Measurements from ENCODE around the gene OR5J2. TPM values are rescaled to one million over a fixed set of nuclear protein-coding genes. Genes with fewer than 3 reads are reported as not detected.
"Not testable (repeated sequence)": the region's sequence is repeated elsewhere in the genome, so short reads cannot be mapped to it uniquely, and the experiment has no call there.

Gene OR5J2
- total RNA-seq (not detected), polyA plus RNA-seq (ENCODE audit: insufficient read length in 2 of 2) (not detected)
- long read RNA-seq, donor 1 = 0 reads
- long read RNA-seq, donor 2 = 0 reads
- long read RNA-seq, donor 3 = 0 reads
- long read RNA-seq, donor 4 = 0 reads

GRCh38 chr11:56176318-56176717, at the start of gene OR5J2:
OR5J2 (plus strand) TSS chr11:56176618; CDS start chr11:56176618, 0 bp downstream.
- no peaks in the 10 kb centered on the region for H3K4me1 ChIP-seq (ENCODE audit: control insufficient read depth, insufficient read depth, low read length)
- H3K36me3 ChIP-seq (ENCODE audit: control insufficient read depth, insufficient read depth, low read length) = no peaks in the 10 kb centered on the region
- H3K9me3 ChIP-seq (ENCODE audit: control insufficient read depth, insufficient read depth, low read length) = peaks cover 4% of the 10 kb centered on the region
- no peak within 1 kb of the TSS for H3K4me3 ChIP-seq (ENCODE audit: low read depth, low read length)
- WGBS (ENCODE audit: insufficient coverage) = no CpG with 5 or more reads among the region's 1 CpG
- DNase-seq (ENCODE audit: low read depth in 4 of 6, low spot score in 6 of 6) = no peak
- H3K27me3 ChIP-seq (ENCODE audit: control insufficient read depth, insufficient read depth, low read length) = no peaks in the 10 kb centered on the region
- H3K27ac ChIP-seq (ENCODE audit: low read depth, low read length) = no peak within 1 kb of the TSS

GRCh38 chr11:56140151-56140661, 36.2 kb upstream of the OR5J2 start, which contains the start of gene OR8J3:
OR8J3 (minus strand) TSS chr11:56140201; CDS start chr11:56137718, 2,483 bp downstream.
- no peaks in the 10 kb centered on the region for H3K4me1 ChIP-seq (ENCODE audit: control insufficient read depth, insufficient read depth, low read length)
- H3K27ac ChIP-seq (ENCODE audit: low read depth, low read length) = no peak within 1 kb of the TSS
- no peaks in the 10 kb centered on the region for H3K27me3 ChIP-seq (ENCODE audit: control insufficient read depth, insufficient read depth, low read length)
- no peak within 1 kb of the TSS for H3K4me3 ChIP-seq (ENCODE audit: low read depth, low read length)
- H3K36me3 ChIP-seq (ENCODE audit: control insufficient read depth, insufficient read depth, low read length) = no peaks in the 10 kb centered on the region
- no peak for DNase-seq (ENCODE audit: low read depth in 4 of 6, low spot score in 6 of 6)
- H3K9me3 ChIP-seq (ENCODE audit: control insufficient read depth, insufficient read depth, low read length) = no peaks in the 10 kb centered on the region

GRCh38 chr11:56143681-56144080, 32.7 kb upstream of the OR5J2 start:
- WGBS (ENCODE audit: insufficient coverage) = no CpG with 5 or more reads among the region's 30 CpGs
- H3K4me3 ChIP-seq (ENCODE audit: low read depth, low read length); H3K9me3 ChIP-seq (ENCODE audit: control insufficient read depth, insufficient read depth, low read length); H3K27ac ChIP-seq (ENCODE audit: low read depth, low read length); H3K27me3 ChIP-seq (ENCODE audit: control insufficient read depth, insufficient read depth, low read length); H3K4me1 ChIP-seq (ENCODE audit: control insufficient read depth, insufficient read depth, low read length); DNase-seq (ENCODE audit: low read depth in 4 of 6, low spot score in 6 of 6); H3K36me3 ChIP-seq (ENCODE audit: control insufficient read depth, insufficient read depth, low read length): not testable (repeated sequence)

GRCh38 chr11:56151376-56151775, 25.0 kb upstream of the OR5J2 start:
- Histone ChIP-seq H3K4me1 (ENCODE audit: control insufficient read depth, insufficient read depth, low read length) (no peaks in the 10 kb centered on the region), H3K27ac (ENCODE audit: low read depth, low read length) (no peak overlapping the region), H3K9me3 (ENCODE audit: control insufficient read depth, insufficient read depth, low read length) (peaks cover 9% of the 10 kb centered on the region), H3K27me3 (ENCODE audit: control insufficient read depth, insufficient read depth, low read length) (no peaks in the 10 kb centered on the region), H3K4me3 (ENCODE audit: low read depth, low read length) (no peak overlapping the region), H3K36me3 (ENCODE audit: control insufficient read depth, insufficient read depth, low read length) (no peaks in the 10 kb centered on the region)
- no peak for DNase-seq (ENCODE audit: low read depth in 4 of 6, low spot score in 6 of 6)
- no CpG with 5 or more reads among the region's 1 CpG for WGBS (ENCODE audit: insufficient coverage)

- H3K9me3 ChIP-seq (ENCODE audit: control insufficient read depth, insufficient read depth, low read length) = peaks cover 9% of the 10 kb centered on the region
- H3K27me3 ChIP-seq (ENCODE audit: control insufficient read depth, insufficient read depth, low read length) = no peaks in the 10 kb centered on the region
- no peaks in the 10 kb centered on the region for H3K36me3 ChIP-seq (ENCODE audit: control insufficient read depth, insufficient read depth, low read length)
- WGBS (ENCODE audit: insufficient coverage) = 92% methylated on average over 15 of the region's 15 CpGs
- no peaks in the 10 kb centered on the region for H3K4me1 ChIP-seq (ENCODE audit: control insufficient read depth, insufficient read depth, low read length)
- no peak for DNase-seq (ENCODE audit: low read depth in 4 of 6, low spot score in 6 of 6)
- no peak overlapping the region for H3K4me3 ChIP-seq (ENCODE audit: low read depth, low read length)
- no peak overlapping the region for H3K27ac ChIP-seq (ENCODE audit: low read depth, low read length)
These were observed 24.1 kb upstream of the OR5J2 start for GRCh38 chr11:56152333-56152732.

- H3K9me3 ChIP-seq (ENCODE audit: control insufficient read depth, insufficient read depth, low read length) = no peaks in the 10 kb centered on the region
- no peak within 1 kb of the TSS for H3K27ac ChIP-seq (ENCODE audit: low read depth, low read length)
- 100% methylated on average over 2 of the region's 3 CpGs for WGBS (ENCODE audit: insufficient coverage)
- H3K36me3 ChIP-seq (ENCODE audit: control insufficient read depth, insufficient read depth, low read length) = no peaks in the 10 kb centered on the region
- no peaks in the 10 kb centered on the region for H3K27me3 ChIP-seq (ENCODE audit: control insufficient read depth, insufficient read depth, low read length)
- no peak within 1 kb of the TSS for H3K4me3 ChIP-seq (ENCODE audit: low read depth, low read length)
- no peak for DNase-seq (ENCODE audit: low read depth in 4 of 6, low spot score in 6 of 6)
- H3K4me1 ChIP-seq (ENCODE audit: control insufficient read depth, insufficient read depth, low read length) = no peaks in the 10 kb centered on the region
These were observed 16.2 kb upstream of the OR5J2 start, which contains the start of gene OR8K5 for GRCh38 chr11:56160217-56160616. OR8K5 (minus strand) TSS chr11:56160317; CDS start chr11:56160317, 0 bp downstream.

- H3K4me1 ChIP-seq (ENCODE audit: control insufficient read depth, insufficient read depth, low read length) = no peaks in the 10 kb centered on the region
- H3K27me3 ChIP-seq (ENCODE audit: control insufficient read depth, insufficient read depth, low read length) = no peaks in the 10 kb centered on the region
- peak in 1 of 6 donors; percentile 35 for DNase-seq (ENCODE audit: low read depth in 4 of 6, low spot score in 6 of 6)
- no peaks in the 10 kb centered on the region for H3K36me3 ChIP-seq (ENCODE audit: control insufficient read depth, insufficient read depth, low read length)
- no peak overlapping the region for H3K4me3 ChIP-seq (ENCODE audit: low read depth, low read length)
- H3K9me3 ChIP-seq (ENCODE audit: control insufficient read depth, insufficient read depth, low read length) = no peaks in the 10 kb centered on the region
- H3K27ac ChIP-seq (ENCODE audit: low read depth, low read length) = no peak overlapping the region
- WGBS (ENCODE audit: insufficient coverage) = no CpG with 5 or more reads among the region's 3 CpGs
These were observed 12.6 kb upstream of the OR5J2 start for GRCh38 chr11:56163804-56164203.

GRCh38 chr11:56172256-56172830, 4.1 kb upstream of the OR5J2 start:
- Histone ChIP-seq H3K36me3 (ENCODE audit: control insufficient read depth, insufficient read depth, low read length) (no peaks in the 10 kb centered on the region), H3K27ac (ENCODE audit: low read depth, low read length) (no peak overlapping the region)
- 78% methylated on average over 1 of the region's 3 CpGs for whole genome bisulfite sequencing (ENCODE audit: insufficient coverage)

GRCh38 chr11:56183459-56183858, 7.0 kb downstream of the OR5J2 start:
- H3K4me3 ChIP-seq (ENCODE audit: low read depth, low read length) = no peak overlapping the region
- no peak overlapping the region for H3K27ac ChIP-seq (ENCODE audit: low read depth, low read length)
- H3K4me1 ChIP-seq (ENCODE audit: control insufficient read depth, insufficient read depth, low read length) = no peaks in the 10 kb centered on the region
- H3K9me3 ChIP-seq (ENCODE audit: control insufficient read depth, insufficient read depth, low read length) = peaks cover 4% of the 10 kb centered on the region
- no peak for DNase-seq (ENCODE audit: low read depth in 4 of 6, low spot score in 6 of 6)
- no peaks in the 10 kb centered on the region for H3K36me3 ChIP-seq (ENCODE audit: control insufficient read depth, insufficient read depth, low read length)
- no peaks in the 10 kb centered on the region for H3K27me3 ChIP-seq (ENCODE audit: control insufficient read depth, insufficient read depth, low read length)

More at GRCh38 chr11:56172256-56172830, 4.1 kb upstream of the OR5J2 start:
- no peak for DNase-seq (ENCODE audit: low read depth in 4 of 6, low spot score in 6 of 6)
- H3K9me3 ChIP-seq (ENCODE audit: control insufficient read depth, insufficient read depth, low read length) = no peaks in the 10 kb centered on the region
- H3K27me3 ChIP-seq (ENCODE audit: control insufficient read depth, insufficient read depth, low read length) = no peaks in the 10 kb centered on the region
- H3K4me3 ChIP-seq (ENCODE audit: low read depth, low read length) = no peak overlapping the region
- no peaks in the 10 kb centered on the region for H3K4me1 ChIP-seq (ENCODE audit: control insufficient read depth, insufficient read depth, low read length)

- Histone ChIP-seq H3K4me1 (ENCODE audit: control insufficient read depth, insufficient read depth, low read length) (no peaks in the 10 kb centered on the region), H3K4me3 (ENCODE audit: low read depth, low read length) (no peak overlapping the region), H3K27ac (ENCODE audit: low read depth, low read length) (no peak overlapping the region), H3K36me3 (ENCODE audit: control insufficient read depth, insufficient read depth, low read length) (no peaks in the 10 kb centered on the region), H3K27me3 (ENCODE audit: control insufficient read depth, insufficient read depth, low read length) (no peaks in the 10 kb centered on the region), H3K9me3 (ENCODE audit: control insufficient read depth, insufficient read depth, low read length) (no peaks in the 10 kb centered on the region)
- no peak for DNase-seq (ENCODE audit: low read depth in 4 of 6, low spot score in 6 of 6)
- WGBS (ENCODE audit: insufficient coverage) = no CpG with 5 or more reads among the region's 3 CpGs
These were observed 12.2 kb downstream of the OR5J2 start for GRCh38 chr11:56188602-56189001.

All from spinal cord (tissue), 10 donors.